ENCODE data around the gene TBCD. TPM values are rescaled to one million over a fixed set of nuclear protein-coding genes. Genes with fewer than 3 reads are reported as not detected.

TBCD gene
- total RNA-seq, 4 donors from 2014 or later, result 49.7 to 119 (median 71.5) TPM

GRCh38 chr17:82873521-82873920 is 121.7 kb downstream of the TBCD start:
- Histone ChIP-seq H3K4me1 (peaks cover 56% of the 10 kb centered on the region), H3K36me3 (peaks cover 19% of the 10 kb centered on the region), H3K9me3 (no peaks in the 10 kb centered on the region), H3K4me3 (no peak overlapping the region), H3K27ac (no peak overlapping the region), H3K27me3 (no peaks in the 10 kb centered on the region)
- WGBS, result 96% methylated on average over 19 of the region's 19 CpGs
- TF ChIP-seq EP300 (IDR thresholded peaks at IDR 0.05), result no peak
- TF ChIP-seq CTCF (IDR thresholded peaks at IDR 0.05), result no peak
- TF ChIP-seq POLR2A (IDR thresholded peaks at IDR 0.05), result no peak
- TF ChIP-seq POLR2AphosphoS5 (IDR thresholded peaks at IDR 0.05), result no peak
- no peak for DNase-seq (ENCODE audit: low spot score in 2 of 2)

GRCh38 chr17:82874011-82874835 is 122.4 kb downstream of the TBCD start:
- 51% methylated on average over 11 of the region's 34 CpGs for WGBS
- H3K27me3 ChIP-seq, result no peaks in the 10 kb centered on the region
- peaks cover 19% of the 10 kb centered on the region for H3K36me3 ChIP-seq
- peak overlapping the region; percentile 88 for H3K27ac ChIP-seq
- peak in 1 of 3 donors; percentile 42 for TF ChIP-seq POLR2AphosphoS5 (IDR thresholded peaks at IDR 0.05)
- no peak for TF ChIP-seq POLR2A (IDR thresholded peaks at IDR 0.05)
- no peaks in the 10 kb centered on the region for H3K9me3 ChIP-seq
- H3K4me1 ChIP-seq, result peaks cover 59% of the 10 kb centered on the region
- DNase-seq (ENCODE audit: low spot score in 2 of 2), result peak; percentile 83 to 84
- H3K4me3 ChIP-seq, result no peak overlapping the region

- Histone ChIP-seq H3K27ac (peak overlapping the region; percentile 88), H3K4me1 (peaks cover 63% of the 10 kb centered on the region), H3K36me3 (peaks cover 16% of the 10 kb centered on the region), H3K4me3 (no peak overlapping the region), H3K27me3 (no peaks in the 10 kb centered on the region), H3K9me3 (no peaks in the 10 kb centered on the region)
- TF ChIP-seq EP300 (IDR thresholded peaks at IDR 0.05) (no peak), POLR2AphosphoS5 (IDR thresholded peaks at IDR 0.05) (peak in 2 of 3 donors; percentile 83 to 89)
- DNase-seq (ENCODE audit: low spot score in 2 of 2), result peak; percentile 81 to 85
- 56% methylated on average over 19 of the region's 19 CpGs for WGBS
Observed at GRCh38 chr17:82875407-82875856, 123.6 kb downstream of the TBCD start.

GRCh38 chr17:82876149-82876548 is 124.3 kb downstream of the TBCD start:
- Histone ChIP-seq H3K9me3 (no peaks in the 10 kb centered on the region), H3K4me3 (no peak overlapping the region), H3K27me3 (no peaks in the 10 kb centered on the region), H3K27ac (peak overlapping the region; percentile 88), H3K36me3 (peaks cover 9% of the 10 kb centered on the region), H3K4me1 (peaks cover 68% of the 10 kb centered on the region)
- TF ChIP-seq POLR2AphosphoS5 (IDR thresholded peaks at IDR 0.05) (peak in 1 of 3 donors; percentile 37), EP300 (IDR thresholded peaks at IDR 0.05) (no peak)
- whole genome bisulfite sequencing, result 33% methylated on average over 18 of the region's 18 CpGs
- DNase-seq (ENCODE audit: low spot score in 2 of 2), result no peak

GRCh38 chr17:82876602-82877379 is 124.9 kb downstream of the TBCD start:
- DNase-seq (ENCODE audit: low spot score in 2 of 2), result peak; percentile 87 to 92
- Histone ChIP-seq H3K27me3 (no peaks in the 10 kb centered on the region), H3K27ac (peak overlapping the region; percentile 88), H3K9me3 (no peaks in the 10 kb centered on the region), H3K4me3 (no peak overlapping the region), H3K4me1 (peaks cover 69% of the 10 kb centered on the region), H3K36me3 (peaks cover 5% of the 10 kb centered on the region)
- WGBS, result 21% methylated on average over 14 of the region's 14 CpGs
- no peak for TF ChIP-seq POLR2A (IDR thresholded peaks at IDR 0.05)
- peak; percentile 17 to 51 for TF ChIP-seq CTCF (IDR thresholded peaks at IDR 0.05)

GRCh38 chr17:82878527-82878926 is 126.7 kb downstream of the TBCD start:
- H3K36me3 ChIP-seq, result no peaks in the 10 kb centered on the region
- DNase-seq (ENCODE audit: low spot score in 2 of 2), result no peak
- no peaks in the 10 kb centered on the region for H3K27me3 ChIP-seq
- TF ChIP-seq CTCF (IDR thresholded peaks at IDR 0.05) (no peak), POLR2AphosphoS5 (IDR thresholded peaks at IDR 0.05) (no peak), EP300 (IDR thresholded peaks at IDR 0.05) (no peak), POLR2A (IDR thresholded peaks at IDR 0.05) (no peak)
- no peaks in the 10 kb centered on the region for H3K9me3 ChIP-seq
- 70% methylated on average over 9 of the region's 9 CpGs for WGBS
- peaks cover 86% of the 10 kb centered on the region for H3K4me1 ChIP-seq
- H3K27ac ChIP-seq, result peak overlapping the region; percentile 20
- H3K4me3 ChIP-seq, result no peak overlapping the region
